ENCODE measurements around the gene PRR29. TPM values are rescaled to one million over a fixed set of nuclear protein-coding genes. Genes with fewer than 3 reads are reported as not detected.

PRR29 gene
- total and polyA plus RNA-seq, 2 donors (not counting 3 experiments of a cell fraction or from before 2014, with no cell fraction given) = 0.39 to 1.2 TPM

DNA sequence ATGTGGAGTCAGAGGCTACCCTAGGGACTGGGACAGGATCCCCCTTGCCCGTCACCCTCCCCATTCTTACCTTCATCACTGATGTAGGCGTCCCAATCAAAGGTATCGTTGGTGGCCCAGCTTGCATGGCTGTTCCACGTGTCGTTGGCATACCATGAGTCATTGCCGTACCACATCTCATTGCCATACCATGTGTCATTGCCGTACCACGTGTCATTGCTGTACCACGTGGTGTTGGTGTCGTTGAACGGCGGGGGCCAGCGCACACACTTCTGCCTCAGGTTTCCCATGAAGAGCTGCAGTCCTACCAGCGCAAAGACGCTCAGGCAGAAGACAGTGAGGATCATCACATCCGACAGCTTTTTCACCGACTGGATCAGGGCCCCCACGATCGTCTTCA, 30.2 kb upstream of the PRR29 start:
- Histone ChIP-seq H4K20me1 (replicated peaks; ENCODE audit: control insufficient read depth, extremely low read depth, insufficient read depth, low read length) (no peaks in the 10 kb centered on the region), H2AFZ (ENCODE audit: low read depth, low read length) (no peak overlapping the region), H3K79me2 (ENCODE audit: control insufficient read depth, insufficient read depth, low read length) (no peaks in the 10 kb centered on the region), H3K9ac (replicated peaks; ENCODE audit: extremely low read depth, insufficient read depth, low read length) (no peak overlapping the region), H3K4me3 (replicated peaks in 1 of 3; ENCODE audit: insufficient read depth in 1 of 3, low read depth in 1 of 3, low read length in 3 of 3) (no peak overlapping the region), H3K9me1 (replicated peaks; ENCODE audit: control insufficient read depth, extremely low read depth, insufficient read depth, low read length) (no peaks in the 10 kb centered on the region), H3K9me3 (replicated peaks; ENCODE audit: control insufficient read depth, insufficient read depth, low read length) (no peaks in the 10 kb centered on the region), H3K4me1 (ENCODE audit: control insufficient read depth, extremely low read depth, insufficient read depth, low read length) (no peaks in the 10 kb centered on the region), H3K36me3 (ENCODE audit: control insufficient read depth in 2 of 2, extremely low read depth in 1 of 2, insufficient read depth in 2 of 2, low read length in 2 of 2) (no peaks in the 10 kb centered on the region), H3K4me2 (ENCODE audit: insufficient read depth, low read length) (no peak overlapping the region), H3K27me3 (ENCODE audit: control insufficient read depth in 2 of 2, insufficient read depth in 2 of 2, low read length in 2 of 2) (no peaks in the 10 kb centered on the region), H3K27ac (ENCODE audit: insufficient read depth, low read depth, low read length) (no peak overlapping the region)
- POLR2A ChIA-PET = interaction anchor here (1.3 kb wide), 1 partner anchor 8 kb away, joined by 3 read pairs; no protein-coding TSS in a partner anchor
- TF ChIP-seq MYC (IDR thresholded peaks at IDR 0.05; ENCODE audit: low read depth, low read length) (no peak), POLR2AphosphoS5 (IDR thresholded peaks at IDR 0.05; ENCODE audit: insufficient read depth, low read depth, low read length) (no peak), POLR2A (IDR thresholded peaks at IDR 0.05; ENCODE audit: low read depth, low read length) (no peak), JUN (IDR thresholded peaks at IDR 0.05; ENCODE audit: borderline replicate concordance, insufficient read depth, insufficient read length, low read depth) (no peak), GATA2 (IDR thresholded peaks at IDR 0.05; ENCODE audit: insufficient read depth, insufficient read length, low read depth, low read length) (no peak), FOS (IDR thresholded peaks at IDR 0.05; ENCODE audit: borderline replicate concordance, insufficient read depth, low read length) (no peak), EZH2 (IDR thresholded peaks at IDR 0.05; ENCODE audit: borderline replicate concordance, low read depth, low read length, severe bottlenecking) (no peak)
- TF ChIP-seq, protein P1, sequence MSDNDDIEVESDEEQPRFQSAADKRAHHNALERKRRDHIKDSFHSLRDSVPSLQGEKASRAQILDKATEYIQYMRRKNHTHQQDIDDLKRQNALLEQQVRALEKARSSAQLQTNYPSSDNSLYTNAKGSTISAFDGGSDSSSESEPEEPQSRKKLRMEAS (IDR thresholded peaks at IDR 0.05; ENCODE audit: insufficient read depth, insufficient read length) = no peak
- TF ChIP-seq, protein P2, sequence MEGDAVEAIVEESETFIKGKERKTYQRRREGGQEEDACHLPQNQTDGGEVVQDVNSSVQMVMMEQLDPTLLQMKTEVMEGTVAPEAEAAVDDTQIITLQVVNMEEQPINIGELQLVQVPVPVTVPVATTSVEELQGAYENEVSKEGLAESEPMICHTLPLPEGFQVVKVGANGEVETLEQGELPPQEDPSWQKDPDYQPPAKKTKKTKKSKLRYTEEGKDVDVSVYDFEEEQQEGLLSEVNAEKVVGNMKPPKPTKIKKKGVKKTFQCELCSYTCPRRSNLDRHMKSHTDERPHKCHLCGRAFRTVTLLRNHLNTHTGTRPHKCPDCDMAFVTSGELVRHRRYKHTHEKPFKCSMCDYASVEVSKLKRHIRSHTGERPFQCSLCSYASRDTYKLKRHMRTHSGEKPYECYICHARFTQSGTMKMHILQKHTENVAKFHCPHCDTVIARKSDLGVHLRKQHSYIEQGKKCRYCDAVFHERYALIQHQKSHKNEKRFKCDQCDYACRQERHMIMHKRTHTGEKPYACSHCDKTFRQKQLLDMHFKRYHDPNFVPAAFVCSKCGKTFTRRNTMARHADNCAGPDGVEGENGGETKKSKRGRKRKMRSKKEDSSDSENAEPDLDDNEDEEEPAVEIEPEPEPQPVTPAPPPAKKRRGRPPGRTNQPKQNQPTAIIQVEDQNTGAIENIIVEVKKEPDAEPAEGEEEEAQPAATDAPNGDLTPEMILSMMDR (IDR thresholded peaks at IDR 0.05; ENCODE audit: extremely low read depth in 1 of 2, insufficient read depth in 1 of 2, low read depth in 1 of 2, low read length in 2 of 2) = no peak
- dilution Hi-C loops (cut with MboI; ENCODE audit: extremely low pct_ligation_motif_present, low sequenced_read_pairs) (no loop called here), intact Hi-C loops (cut with micrococcal nuclease) (no loop called here)
- BruUV-seq (replicated peaks) = no TSS peak
- CTCF ChIA-PET = interaction anchor here (1.0 to 3.8 kb wide), 6 partner anchors 10 to 48 kb away, joined by 3 to 24 read pairs (median 6); no protein-coding TSS in a partner anchor
- DNase-seq (ENCODE audit: low read depth, low spot score) (no peak), FAIRE-seq (no peak)
